Vagina (tissue), 2 donors: ENCODE results near the gene OVOL2.

ENCODE experiments used
- CTCF ChIP-seq, 3 experiments: fragments of 450-650 bp in 2 of 3; fragments of 200-600 bp in 1 of 3; sonication (generic) in 1 of 3; IDR thresholded peaks; one replicate each; pipeline ENCODE4 v1.5.1; 2017 to 2019; ENCODE audit warnings: antibody characterized with exemption in 3 of 3, mild to moderate bottlenecking in 2 of 3, moderate library complexity in 2 of 3
- POLR2A ChIP-seq, 2 donors: fragments of 450-650 bp; IDR thresholded peaks; one replicate each; pipeline ENCODE4 v1.6.1; 2017; ENCODE audit warnings: antibody characterized with exemption in 2 of 2, mild to moderate bottlenecking in 2 of 2, moderate library complexity in 2 of 2
- POLR2AphosphoS5 ChIP-seq, 2 donors: sonication (generic); formaldehyde crosslinking; IDR thresholded peaks; one replicate each; pipeline ENCODE4 v1.9.0; 2017; ENCODE audit warnings: antibody characterized with exemption in 2 of 2, mild to moderate bottlenecking in 2 of 2, low read depth in 1 of 2; ENCODE audit not compliant: insufficient read depth in 1 of 2

GRCh38 chr20:18059603-18060002 is 1.9 kb upstream of the OVOL2 start:
- no peak for TF ChIP-seq POLR2AphosphoS5 (IDR thresholded peaks at IDR 0.05; ENCODE audit: insufficient read depth in 1 of 2, low read depth in 1 of 2)
- no peak for TF ChIP-seq CTCF (IDR thresholded peaks at IDR 0.05)
- TF ChIP-seq POLR2A (IDR thresholded peaks at IDR 0.05), result no peak
